H54 (cell line): ENCODE measurements around the gene RERE.

Experiments
- DNase-seq: peaks from one replicate; pipeline ENCODE4 v3.0.0; 2011; ENCODE audit warnings: low spot score, mixed read lengths; ENCODE audit not compliant: insufficient read length
- FAIRE-seq: peaks from 3 replicates; lab custom pipeline; 2011; peaks lifted over from hg19 to GRCh38; lab: Jason Lieb, UNC
- POLR2A ChIP-seq: IDR thresholded peaks from 2 replicates; pipeline ENCODE4 v1.6.1; 2011; ENCODE audit warnings: low read depth, mild to moderate bottlenecking, low read length

RERE gene

DNA sequence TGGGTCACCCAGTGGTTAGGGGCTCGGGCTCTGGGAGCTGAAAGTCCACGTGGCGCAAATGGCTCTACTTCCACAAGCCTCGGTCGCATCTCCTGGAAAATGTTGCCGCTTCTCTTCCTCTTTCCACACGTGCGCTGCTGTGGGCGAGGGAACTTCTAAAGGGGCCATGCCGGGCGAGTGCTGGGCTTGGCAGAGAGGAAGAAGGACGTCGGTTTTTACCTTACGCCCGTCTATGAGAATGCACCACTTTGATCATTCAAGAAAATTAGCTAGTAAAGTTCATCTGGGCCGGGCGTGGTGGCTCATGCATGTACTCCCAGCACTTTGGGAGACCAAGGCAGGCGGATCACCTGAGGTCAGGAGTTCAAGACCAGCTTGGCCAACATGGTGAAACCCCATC is 489.2 kb downstream of the RERE start:
- DNase-seq, result no peak
- no peak for FAIRE-seq
- TF ChIP-seq POLR2A, result no peak

DNA sequence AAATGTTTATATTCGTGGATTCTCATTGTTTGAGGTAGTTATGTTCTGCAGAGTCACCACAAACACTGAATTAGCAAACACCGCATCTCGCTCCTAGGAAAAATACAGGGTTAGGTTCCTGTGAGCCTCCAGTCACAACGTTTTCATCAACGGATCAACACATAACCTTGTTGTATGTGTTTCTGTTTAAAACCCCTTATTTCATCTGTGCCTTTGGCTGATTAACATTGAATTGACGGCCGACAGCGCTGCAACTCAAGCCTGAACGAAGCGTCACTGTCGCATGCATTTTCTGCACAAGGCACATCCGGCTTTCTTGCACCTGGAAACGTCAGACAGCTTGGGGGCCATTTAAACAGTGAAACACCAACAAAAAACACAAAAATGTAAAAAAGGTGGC is 491.2 kb downstream of the RERE start:
- no peak for DNase-seq
- no peak for FAIRE-seq
- TF ChIP-seq POLR2A, result no peak

DNA sequence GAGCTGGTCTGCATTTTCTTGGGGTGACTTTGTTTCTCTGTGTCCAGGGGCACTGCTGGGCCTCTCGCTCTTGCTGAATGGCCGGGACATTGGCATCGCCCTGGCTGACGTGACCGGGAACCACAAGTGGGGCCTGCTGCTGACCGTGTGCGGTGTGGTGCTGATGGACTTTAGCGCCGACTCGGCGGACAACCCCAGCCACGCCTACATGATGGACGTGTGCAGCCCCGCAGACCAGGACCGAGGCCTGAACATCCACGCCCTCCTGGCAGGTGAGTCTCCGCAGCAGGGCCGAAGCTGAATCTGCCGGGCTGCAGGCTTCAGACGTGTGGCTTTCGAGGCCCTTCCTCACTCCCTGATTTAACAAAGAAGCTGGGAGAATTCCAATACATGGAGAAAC is 491.7 kb downstream of the RERE start:
- TF ChIP-seq POLR2A, result no peak
- no peak for FAIRE-seq

DNA sequence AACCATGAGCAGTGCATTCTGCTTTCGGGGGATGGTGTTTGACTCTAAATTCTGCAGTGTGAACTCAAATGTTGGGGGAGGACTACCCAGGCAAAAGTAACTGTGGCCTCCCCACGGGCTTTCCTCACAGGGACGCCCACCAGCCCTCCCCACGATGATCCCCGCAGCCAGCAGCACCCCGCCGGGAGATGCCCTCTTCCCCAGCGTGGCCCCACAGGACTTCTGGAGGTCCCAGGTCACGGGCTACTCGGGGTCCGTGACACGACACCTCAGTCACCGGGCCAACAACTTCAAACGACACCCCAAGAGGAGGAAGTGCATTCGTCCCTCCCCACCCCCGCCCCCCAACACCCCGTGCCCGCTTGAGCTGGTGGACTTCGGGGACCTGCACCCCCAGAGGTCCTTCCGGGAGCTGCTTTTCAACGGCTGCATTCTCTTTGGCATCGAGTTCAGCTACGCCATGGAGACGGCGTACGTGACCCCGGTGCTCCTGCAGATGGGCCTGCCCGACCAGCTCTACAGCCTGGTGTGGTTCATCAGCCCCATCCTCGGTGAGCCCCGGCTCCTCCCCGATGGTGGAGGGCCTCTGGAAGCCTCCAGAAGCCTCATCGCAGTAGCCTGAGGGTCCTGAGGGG is 493.1 kb downstream of the RERE start:
- no peak for FAIRE-seq
- TF ChIP-seq POLR2A, result no peak
- no peak for DNase-seq

More for the DNA sequence above, 491.7 kb downstream of the RERE start:
- no peak for DNase-seq

DNA sequence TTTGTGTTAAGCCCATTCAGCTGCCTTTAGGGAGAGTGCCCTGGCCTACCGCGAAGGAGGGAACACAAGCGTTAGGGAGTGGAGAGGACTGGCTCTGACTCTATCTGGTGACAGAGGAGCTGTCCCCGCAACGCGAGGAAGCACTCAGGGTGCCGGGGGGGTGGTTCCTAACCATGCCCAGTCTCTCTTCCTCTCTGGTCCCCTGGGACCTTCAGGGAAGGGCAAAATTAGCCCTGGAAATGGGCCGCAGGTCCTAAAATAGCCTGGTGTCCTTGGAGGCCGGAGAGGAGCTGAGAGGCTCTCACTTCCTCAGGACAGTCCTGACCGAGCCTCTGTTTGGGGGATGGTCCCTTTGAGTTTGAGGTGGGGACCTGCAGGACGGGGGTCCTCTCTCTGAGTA is 493.7 kb downstream of the RERE start:
- TF ChIP-seq POLR2A, result no peak
- DNase-seq, result no peak
- no peak for FAIRE-seq

DNA sequence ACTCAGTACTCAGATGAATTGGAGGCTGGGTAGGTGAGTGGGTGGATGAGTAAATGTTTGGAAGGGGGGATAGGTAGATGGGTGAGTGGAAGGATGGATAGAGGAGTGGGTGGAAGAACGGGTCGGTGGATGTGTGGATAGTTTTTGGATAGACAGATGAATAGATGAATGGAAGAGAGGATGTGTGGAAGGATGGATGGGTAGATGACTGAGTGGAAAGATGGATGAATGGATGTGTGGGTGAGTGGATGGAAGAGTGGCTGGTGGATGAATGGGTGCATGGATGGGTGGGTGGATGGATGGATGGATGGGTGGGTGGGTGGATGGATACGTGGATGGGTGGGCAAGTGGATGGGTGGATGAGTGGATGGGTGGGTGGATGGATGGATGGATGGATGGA is 495.8 kb downstream of the RERE start:
- no peak for TF ChIP-seq POLR2A
- FAIRE-seq, result no peak
- DNase-seq, result no peak

DNA sequence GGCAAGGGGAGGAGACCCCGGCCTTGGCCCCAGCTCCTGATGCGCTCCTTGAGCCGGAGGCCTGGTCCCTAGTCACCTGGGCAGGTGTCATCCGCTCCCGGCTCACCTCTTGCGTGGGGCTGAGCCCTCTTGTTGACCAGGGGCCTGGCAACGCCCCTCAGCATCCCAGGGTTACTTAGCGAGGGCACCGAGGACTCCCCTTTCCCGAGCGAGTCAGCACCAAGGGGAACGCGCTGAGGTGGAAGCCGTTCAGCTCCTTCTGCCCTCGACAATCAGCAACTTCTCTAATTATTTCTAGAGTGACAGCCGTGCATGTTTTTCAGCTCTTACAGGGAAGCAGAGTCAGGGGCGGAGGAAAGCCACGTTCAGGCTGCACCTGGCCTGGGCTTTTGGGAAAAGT is 499.0 kb downstream of the RERE start:
- TF ChIP-seq POLR2A, result no peak
- DNase-seq, result no peak
- FAIRE-seq, result no peak

DNA sequence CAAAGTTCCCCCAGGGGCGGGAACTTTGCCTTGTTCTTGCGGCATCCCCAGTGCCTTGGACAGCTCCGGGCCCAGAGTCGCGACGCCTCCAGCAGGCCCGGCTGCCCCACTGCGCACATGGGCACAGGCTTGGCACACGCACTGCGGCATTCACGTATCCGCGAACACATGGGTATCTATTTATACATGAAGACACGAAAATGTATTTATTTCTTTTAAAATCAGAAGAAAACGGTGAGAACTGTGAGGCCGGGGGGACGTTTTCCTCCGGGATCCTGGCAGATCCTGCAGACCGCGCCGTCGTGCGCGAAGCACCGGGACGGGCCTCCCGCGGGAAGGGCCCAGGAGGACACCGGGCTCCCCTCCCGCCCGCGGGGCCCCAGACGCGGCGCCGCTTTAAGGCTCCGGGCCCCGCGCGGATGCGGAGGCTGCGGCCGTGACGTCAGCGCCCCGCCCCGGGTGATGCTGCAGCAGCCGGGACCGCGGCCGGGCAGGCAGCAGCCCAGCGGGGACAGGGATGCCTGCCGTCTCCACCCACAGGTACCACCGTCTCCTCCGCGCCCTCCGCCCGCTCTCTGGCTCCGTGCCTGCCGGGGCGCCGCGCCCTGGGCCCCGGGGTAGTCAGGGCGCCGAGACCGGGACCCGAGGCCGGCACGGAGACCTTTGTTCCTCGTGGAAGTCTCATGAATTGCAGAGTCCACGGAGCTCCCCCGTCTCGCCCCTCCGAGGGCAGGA is 499.6 kb downstream of the RERE start, which contains the start of gene SLC45A1:
Gene SLC45A1 (plus strand): TSS at position 468 of the 735 bp plus-strand sequence. CDS start 6,216 bp downstream, outside the sequence.
- DNase-seq, result peak; percentile 80
- no peak for FAIRE-seq
- no peak for TF ChIP-seq POLR2A

DNA sequence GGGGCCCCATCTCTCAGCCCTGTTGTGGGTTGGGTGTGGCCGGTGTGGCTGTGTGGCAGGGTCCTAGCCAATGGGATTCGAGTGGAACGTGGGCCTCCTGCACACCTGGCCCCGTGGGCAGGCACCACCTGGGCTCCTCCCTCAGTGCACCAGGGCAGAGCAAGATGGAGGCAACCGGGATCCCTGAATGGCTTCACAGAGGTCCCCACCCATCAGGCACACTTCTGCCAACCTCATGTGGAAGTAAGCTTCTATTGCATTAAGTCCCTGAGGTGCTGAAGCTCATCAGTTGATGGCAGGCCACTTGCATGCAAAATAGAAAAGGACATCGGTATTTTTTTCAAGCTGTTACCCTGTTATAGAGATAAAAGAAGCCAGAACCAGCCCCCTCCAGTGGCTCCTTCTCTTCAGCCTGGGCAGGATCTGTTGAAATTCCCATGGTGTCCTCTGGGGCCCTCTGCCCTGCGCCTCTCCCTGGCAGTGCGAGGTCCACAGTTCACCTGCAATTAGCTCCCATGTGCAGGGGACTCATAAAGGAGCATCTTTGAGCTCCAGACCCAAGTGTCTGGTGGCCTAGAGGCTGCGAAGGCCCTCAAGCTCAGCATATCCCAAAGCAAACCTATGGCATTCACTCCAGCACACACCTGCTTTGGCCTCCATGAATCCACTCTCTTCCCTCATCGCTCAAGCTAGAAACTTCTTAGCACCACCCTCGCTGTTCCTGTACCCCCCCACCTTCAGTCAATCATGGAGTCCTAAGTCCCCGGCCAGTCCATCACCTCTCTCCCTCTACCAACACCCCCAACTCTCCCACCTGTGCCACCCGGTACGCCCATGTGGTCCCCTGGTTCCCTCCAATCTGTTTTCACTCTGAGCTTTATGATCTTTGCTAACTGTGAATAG is 501.6 kb downstream of the RERE start:
- FAIRE-seq, result no peak
- no peak for DNase-seq
- no peak for TF ChIP-seq POLR2A

DNA sequence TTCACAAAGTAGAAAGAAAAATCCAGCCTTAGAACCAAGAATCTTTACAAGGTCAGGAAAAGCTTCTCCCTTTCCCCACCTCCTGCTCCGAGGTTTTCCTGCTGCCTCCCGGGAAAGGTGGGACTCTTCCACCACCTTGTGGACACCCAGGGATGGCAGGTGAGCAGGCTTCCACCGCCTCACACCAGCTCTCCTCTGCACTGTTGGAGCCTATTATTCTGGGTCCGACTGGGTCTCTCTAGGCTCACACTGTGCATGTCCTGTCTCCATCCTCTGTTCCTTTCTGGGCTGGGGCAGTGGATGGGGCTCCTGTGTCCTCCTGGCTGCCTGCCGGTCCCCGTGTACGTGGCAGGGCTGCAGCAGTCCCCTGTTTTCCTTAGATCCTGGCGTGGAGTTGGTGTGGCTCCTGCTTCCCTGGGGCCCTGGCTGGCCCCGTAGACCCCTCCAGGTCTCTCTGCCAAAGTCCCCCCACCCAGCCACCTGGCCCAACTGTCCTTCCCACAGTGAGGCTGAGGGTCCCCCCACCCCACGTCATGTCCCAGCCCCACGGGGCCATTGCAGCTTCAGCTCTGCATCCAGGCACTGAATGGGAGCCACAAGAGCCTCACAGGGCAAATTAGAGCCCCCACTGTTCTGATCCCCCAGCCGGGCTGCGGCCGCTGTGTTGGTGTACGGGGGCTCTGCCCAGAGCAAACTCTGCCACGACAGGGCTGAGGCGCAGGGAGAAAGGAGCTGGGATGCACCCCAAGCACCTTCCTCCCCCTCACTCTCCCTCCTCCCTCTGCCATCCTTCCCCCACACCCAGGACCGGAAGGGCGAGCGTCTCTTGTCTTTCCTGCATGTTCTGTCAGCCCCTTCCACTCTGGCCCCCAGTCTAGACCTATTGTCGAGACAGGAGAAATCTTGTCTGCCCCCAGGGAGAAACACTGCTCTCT is 502.8 kb downstream of the RERE start:
- peak; percentile 68 for DNase-seq
- peak; percentile 84 for FAIRE-seq
- TF ChIP-seq POLR2A, result no peak

DNA sequence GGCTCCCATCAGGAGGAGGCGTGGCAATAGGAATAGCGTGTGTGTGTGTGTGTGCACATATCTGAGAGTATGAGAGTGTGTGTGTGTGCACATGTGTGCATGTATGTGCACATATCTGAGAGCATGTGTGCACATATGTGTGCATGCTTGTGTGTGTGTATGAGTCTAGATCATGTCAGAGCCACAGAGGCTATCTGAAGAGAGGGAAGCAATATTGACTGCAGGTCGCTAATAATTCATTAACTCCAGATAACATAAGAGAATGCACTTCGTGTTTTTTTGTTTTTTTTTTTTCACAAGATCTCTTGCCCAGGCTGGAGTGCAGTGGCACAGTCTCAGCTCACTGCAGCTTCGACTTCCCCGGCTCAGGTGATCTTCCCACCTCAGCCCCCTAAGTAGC is 504.2 kb downstream of the RERE start:
- no peak for DNase-seq
- FAIRE-seq, result no peak
- TF ChIP-seq POLR2A, result no peak

DNA sequence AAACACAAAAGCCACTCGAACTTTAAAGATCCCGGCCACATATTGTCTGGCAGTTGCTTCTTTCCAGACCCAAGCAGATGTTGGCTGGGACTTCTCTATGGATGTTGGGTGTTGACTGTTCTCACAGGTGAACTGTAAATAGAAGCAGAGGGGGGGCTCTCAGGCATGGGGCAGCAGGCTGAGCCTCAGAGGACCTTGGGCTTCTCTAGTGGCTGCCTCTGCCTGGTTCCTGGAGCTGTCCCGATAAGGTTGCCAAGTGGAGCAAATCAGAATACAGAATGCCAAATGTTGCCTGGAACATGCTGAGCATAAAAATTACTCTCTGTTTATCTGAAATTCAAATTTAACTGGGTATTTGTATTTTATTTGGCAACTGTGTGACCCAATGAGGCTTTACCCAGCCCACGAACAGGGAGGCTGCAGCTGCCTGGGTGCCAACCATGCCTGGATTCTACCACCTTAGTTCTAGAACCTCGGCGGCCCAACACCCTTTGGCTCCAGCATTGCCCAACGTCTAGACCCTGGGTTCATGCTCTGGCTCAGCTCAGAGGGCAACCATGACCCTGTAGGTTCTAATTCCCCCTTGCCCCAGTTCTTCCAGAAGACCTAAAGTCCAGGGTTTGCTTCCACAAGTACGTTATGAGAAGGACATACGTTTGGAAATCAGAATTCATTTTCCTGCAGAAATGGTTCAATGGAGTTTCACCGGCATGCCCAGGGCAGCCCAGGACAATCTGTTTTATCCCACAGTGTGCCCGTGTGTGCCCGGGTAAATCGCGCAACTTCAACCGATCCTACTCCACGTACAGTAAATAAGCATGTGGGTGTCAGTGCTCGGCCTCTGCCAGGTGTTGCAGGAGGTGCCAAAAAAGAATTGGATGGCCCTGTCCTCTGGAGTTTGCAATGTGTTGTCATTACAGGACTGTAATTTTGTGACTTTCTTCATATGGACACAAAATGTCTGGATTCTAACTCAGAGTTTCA is 504.9 kb downstream of the RERE start:
- FAIRE-seq, result no peak
- TF ChIP-seq POLR2A, result no peak
- DNase-seq, result no peak
